GM12801 (cell line): ENCODE data around the gene HIRA.

Experiments
- CTCF ChIP-seq: IDR thresholded peaks from one replicate; pipeline ENCODE4 v1.5.1; 2011; ENCODE audit warnings: control low read depth; ENCODE audit not compliant: insufficient read length; ENCODE audit errors: extremely low read depth

The HIRA gene

GRCh38 chr22:19406846-19407245, 24.7 kb downstream of the HIRA start:
- no peak for TF ChIP-seq CTCF

GRCh38 chr22:19406281-19406811, 25.2 kb downstream of the HIRA start:
- TF ChIP-seq CTCF, result no peak

GRCh38 chr22:19405652-19406051, 25.9 kb downstream of the HIRA start:
- TF ChIP-seq CTCF, result no peak

GRCh38 chr22:19405133-19405532, 26.4 kb downstream of the HIRA start:
- TF ChIP-seq CTCF, result no peak

GRCh38 chr22:19404676-19405075, 26.9 kb downstream of the HIRA start:
- no peak for TF ChIP-seq CTCF

GRCh38 chr22:19402642-19403191, 28.8 kb downstream of the HIRA start:
- TF ChIP-seq CTCF, result no peak

- TF ChIP-seq CTCF, result no peak
Observed at GRCh38 chr22:19401483-19401882, 30.1 kb downstream of the HIRA start.
